Measurements from ENCODE around the gene TBC1D14. TPM values are rescaled to one million over a fixed set of nuclear protein-coding genes. Genes with fewer than 3 reads are reported as not detected.

TBC1D14 gene
- total and polyA plus RNA-seq, 2 of the 8 experiments (the other 6 are each of a cell fraction or from before 2014, with no cell fraction given), result 45.6 to 48.2 TPM

GRCh38 chr4:7067452-7068278 lies 158.0 kb downstream of the TBC1D14 start, which contains the start of gene GRPEL1 (continued):
- TF ChIP-seq KDM4A (IDR thresholded peaks at IDR 0.05; ENCODE audit: low read depth, low read length, severe bottlenecking) (peak; percentile 99), NANOG (IDR thresholded peaks at IDR 0.05; ENCODE audit: insufficient read depth, low read depth, low read length, poor library complexity, severe bottlenecking) (no peak), NRF1 (IDR thresholded peaks at IDR 0.05; ENCODE audit: low read depth, low read length) (no peak), TAF7 (optimal IDR thresholded peaks at IDR 0.05; ENCODE audit: borderline replicate concordance, low read depth, low read length) (no peak), SP1 (IDR thresholded peaks at IDR 0.05; ENCODE audit: low read depth, low read length) (peak; percentile 94), GABPA (IDR thresholded peaks at IDR 0.05; ENCODE audit: borderline replicate concordance, insufficient read depth, low read length) (no peak), FOSL1 (IDR thresholded peaks at IDR 0.05; ENCODE audit: insufficient read depth, low read depth, low read length) (no peak), POU5F1 (IDR thresholded peaks at IDR 0.05; ENCODE audit: low read depth, low read length) (no peak), PHF8 (conservative IDR thresholded peaks at IDR 0.05; ENCODE audit: low read depth, low read length) (peak; percentile 87), TEAD4 (IDR thresholded peaks at IDR 0.05; ENCODE audit: low read depth, low read length) (no peak), POLR2A (IDR thresholded peaks at IDR 0.05; ENCODE audit: control extremely low read depth in 1 of 2, low read depth in 2 of 2, low read length in 2 of 2) (peak in 1 of 2 experiments; percentile 89; a peak in 2 of 3 replicates)
